Measurements from ENCODE around the gene GAL3ST3. TPM values are rescaled to one million over a fixed set of nuclear protein-coding genes. Genes with fewer than 3 reads are reported as not detected.

GAL3ST3 gene
- total RNA-seq, 3 donors from 2014 or later = not detected

DNA sequence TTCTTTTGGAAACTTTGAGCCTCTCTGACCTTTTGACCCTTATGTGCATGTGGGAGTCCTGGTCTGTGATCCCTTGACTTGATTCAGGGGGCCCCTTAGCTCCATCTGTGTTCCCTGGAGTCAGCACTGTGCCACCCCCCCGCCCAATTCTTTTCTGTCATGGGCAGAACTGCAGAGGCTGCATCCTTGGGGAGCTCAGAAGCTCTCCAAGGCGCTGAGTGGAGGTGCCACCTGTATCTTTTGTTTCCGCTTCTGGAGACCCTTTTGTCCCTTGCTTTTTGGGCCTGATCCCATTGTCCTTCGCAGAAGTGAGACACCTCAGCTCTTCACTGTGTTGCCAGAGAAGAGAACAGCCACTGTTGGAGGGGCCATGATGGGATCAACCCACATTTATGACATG lies 18.7 kb upstream of the GAL3ST3 start:
- DNase-seq (no peak), ATAC-seq (no peak)
- TF ChIP-seq, protein P1, sequence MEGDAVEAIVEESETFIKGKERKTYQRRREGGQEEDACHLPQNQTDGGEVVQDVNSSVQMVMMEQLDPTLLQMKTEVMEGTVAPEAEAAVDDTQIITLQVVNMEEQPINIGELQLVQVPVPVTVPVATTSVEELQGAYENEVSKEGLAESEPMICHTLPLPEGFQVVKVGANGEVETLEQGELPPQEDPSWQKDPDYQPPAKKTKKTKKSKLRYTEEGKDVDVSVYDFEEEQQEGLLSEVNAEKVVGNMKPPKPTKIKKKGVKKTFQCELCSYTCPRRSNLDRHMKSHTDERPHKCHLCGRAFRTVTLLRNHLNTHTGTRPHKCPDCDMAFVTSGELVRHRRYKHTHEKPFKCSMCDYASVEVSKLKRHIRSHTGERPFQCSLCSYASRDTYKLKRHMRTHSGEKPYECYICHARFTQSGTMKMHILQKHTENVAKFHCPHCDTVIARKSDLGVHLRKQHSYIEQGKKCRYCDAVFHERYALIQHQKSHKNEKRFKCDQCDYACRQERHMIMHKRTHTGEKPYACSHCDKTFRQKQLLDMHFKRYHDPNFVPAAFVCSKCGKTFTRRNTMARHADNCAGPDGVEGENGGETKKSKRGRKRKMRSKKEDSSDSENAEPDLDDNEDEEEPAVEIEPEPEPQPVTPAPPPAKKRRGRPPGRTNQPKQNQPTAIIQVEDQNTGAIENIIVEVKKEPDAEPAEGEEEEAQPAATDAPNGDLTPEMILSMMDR (IDR thresholded peaks at IDR 0.05) = no peak
- no peaks in the 10 kb centered on the region for H3K36me3 ChIP-seq (ENCODE audit: low read depth)
- H3K9me3 ChIP-seq = no peaks in the 10 kb centered on the region
- intact Hi-C loops (cut with DNase I, micrococcal nuclease) = no loop called here
- peaks cover 3% of the 10 kb centered on the region for H3K4me1 ChIP-seq (ENCODE audit: low read depth)
- H3K4me3 ChIP-seq = no peak overlapping the region

DNA sequence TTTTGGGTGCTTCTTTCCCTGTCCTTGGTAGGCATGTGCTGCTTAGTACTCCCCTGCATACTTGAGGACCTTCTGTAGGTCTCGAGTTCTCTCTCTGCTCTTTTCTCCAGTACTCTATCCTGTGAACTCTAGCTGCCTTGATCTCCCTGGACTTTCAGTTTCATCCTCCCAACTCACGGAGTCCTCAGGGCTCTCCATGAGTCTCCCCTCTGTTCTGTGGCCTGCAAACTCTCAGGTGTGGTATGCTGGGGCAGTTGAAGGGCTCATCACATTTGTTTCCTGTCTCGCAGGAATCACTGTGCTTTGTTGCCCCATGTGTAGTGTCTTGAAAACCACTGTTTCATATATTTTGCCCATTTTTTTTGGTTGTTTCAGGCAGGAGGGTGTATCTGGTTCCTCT lies 17.8 kb upstream of the GAL3ST3 start:
- ATAC-seq (no peak), DNase-seq (no peak)
- Histone ChIP-seq H3K36me3 (ENCODE audit: low read depth) (peaks cover 3% of the 10 kb centered on the region), H3K9me3 (no peaks in the 10 kb centered on the region), H3K4me3 (no peak overlapping the region), H3K4me1 (ENCODE audit: low read depth) (peaks cover 3% of the 10 kb centered on the region)
- TF ChIP-seq, protein P1 (IDR thresholded peaks at IDR 0.05) = no peak
- intact Hi-C loops (cut with DNase I, micrococcal nuclease) = no loop called here

DNA sequence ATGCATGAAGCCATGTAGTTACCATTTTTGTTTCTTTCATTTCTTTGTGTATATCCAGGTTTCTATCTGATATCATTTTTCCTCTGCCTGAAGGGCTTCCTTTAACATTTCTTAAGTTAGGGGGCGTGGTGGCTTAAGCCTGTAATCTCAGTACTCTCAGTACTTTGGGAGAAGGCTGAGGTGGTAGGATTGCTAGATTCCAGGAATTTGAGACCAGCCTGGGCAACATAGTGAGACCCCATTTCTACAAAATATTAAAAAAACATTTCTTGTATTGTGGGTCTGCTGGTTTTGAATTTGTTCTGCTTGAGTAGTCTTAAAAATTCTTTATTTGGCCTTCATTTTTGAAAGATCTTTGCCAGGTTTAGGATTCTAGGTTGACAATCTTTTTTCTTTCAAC lies 15.6 kb upstream of the GAL3ST3 start:
- Histone ChIP-seq H3K4me1 (ENCODE audit: low read depth) (peaks cover 3% of the 10 kb centered on the region), H3K9me3 (no peaks in the 10 kb centered on the region), H3K4me3 (no peak overlapping the region), H3K36me3 (ENCODE audit: low read depth) (peaks cover 21% of the 10 kb centered on the region)
- intact Hi-C loops (cut with DNase I, micrococcal nuclease) = no loop called here
- ATAC-seq = no peak
- TF ChIP-seq, protein P1 (IDR thresholded peaks at IDR 0.05) = no peak
- DNase-seq = no peak

DNA sequence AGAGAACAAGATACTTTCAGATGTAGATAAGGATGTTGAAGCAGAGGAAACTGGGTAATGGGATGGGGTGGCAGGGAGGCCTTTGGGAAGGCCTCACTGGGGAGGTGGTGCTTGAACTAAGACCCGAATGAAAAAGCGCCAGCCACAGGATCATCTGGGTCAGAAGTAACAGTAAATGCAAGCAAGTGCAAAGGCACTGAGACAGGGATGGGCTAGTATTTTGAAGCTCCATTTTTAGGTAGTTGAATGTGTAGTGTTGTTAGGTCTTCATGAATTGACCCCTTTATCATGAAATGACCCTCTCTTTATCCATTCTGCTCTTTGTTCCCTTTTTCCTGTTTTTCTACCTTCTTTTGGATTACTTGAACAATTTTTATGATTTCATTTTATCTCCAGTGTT lies 14.9 kb upstream of the GAL3ST3 start:
- Histone ChIP-seq H3K9me3 (no peaks in the 10 kb centered on the region), H3K36me3 (ENCODE audit: low read depth) (peaks cover 24% of the 10 kb centered on the region), H3K4me3 (no peak overlapping the region), H3K4me1 (ENCODE audit: low read depth) (peaks cover 3% of the 10 kb centered on the region)
- TF ChIP-seq, protein P1 (IDR thresholded peaks at IDR 0.05) = no peak
- DNase-seq (no peak), ATAC-seq (no peak)
- intact Hi-C loops (cut with DNase I, micrococcal nuclease) = no loop called here

DNA sequence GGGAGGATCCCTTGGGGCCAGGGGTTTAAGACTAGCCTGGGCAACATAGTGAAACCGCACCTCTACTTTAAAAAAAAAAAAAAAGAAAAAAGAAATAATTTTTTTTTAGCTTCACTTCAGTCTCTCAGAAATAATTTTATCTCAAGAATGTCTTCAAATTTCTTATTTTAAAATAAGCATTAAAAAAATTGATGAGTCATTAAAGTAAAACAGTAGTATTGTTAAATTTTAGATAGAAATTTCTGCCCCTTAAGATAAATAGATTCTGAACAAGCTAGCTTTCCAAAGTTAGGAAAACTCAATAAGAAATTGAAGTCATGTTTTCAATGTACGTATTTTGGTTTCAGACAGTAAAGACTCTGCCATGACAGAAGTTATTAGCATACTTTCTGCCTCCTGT lies 13.4 kb upstream of the GAL3ST3 start:
- Histone ChIP-seq H3K36me3 (ENCODE audit: low read depth) (peaks cover 31% of the 10 kb centered on the region), H3K9me3 (no peaks in the 10 kb centered on the region), H3K4me3 (no peak overlapping the region), H3K4me1 (ENCODE audit: low read depth) (no peaks in the 10 kb centered on the region)
- intact Hi-C loops (cut with DNase I, micrococcal nuclease) = no loop called here
- TF ChIP-seq, protein P1 (IDR thresholded peaks at IDR 0.05) = no peak
- ATAC-seq = no peak
- DNase-seq = no peak

DNA sequence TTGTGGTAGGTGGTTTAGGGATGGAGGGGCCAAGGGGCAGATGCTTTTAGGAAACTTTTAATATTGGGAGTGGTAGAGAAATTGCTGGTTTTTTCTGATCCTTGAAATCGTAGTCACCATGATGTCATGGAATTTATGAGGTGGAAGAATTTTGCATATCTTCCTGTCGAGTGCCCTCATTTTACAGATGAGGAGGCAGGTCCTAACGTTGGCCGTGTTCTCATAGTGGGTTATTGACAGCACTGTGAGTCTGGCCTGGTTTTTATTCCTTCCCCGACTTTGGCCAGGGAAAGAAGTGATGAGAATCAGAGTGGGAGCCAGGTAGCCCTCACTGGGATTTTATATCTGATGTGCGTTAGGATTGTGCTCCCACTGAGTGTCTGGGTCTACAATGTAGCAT lies 12.3 kb upstream of the GAL3ST3 start:
- Histone ChIP-seq H3K9me3 (no peaks in the 10 kb centered on the region), H3K36me3 (ENCODE audit: low read depth) (peaks cover 39% of the 10 kb centered on the region), H3K4me1 (ENCODE audit: low read depth) (no peaks in the 10 kb centered on the region), H3K4me3 (no peak overlapping the region)
- ATAC-seq (no peak), DNase-seq (no peak)
- intact Hi-C loops (cut with DNase I, micrococcal nuclease) = no loop called here
- TF ChIP-seq, protein P1 (IDR thresholded peaks at IDR 0.05) = no peak

All from mucosa of descending colon (tissue), 3 donors.